CD14-positive monocyte (primary cell): ENCODE results near the gene TEX10. TPM values are rescaled to one million over a fixed set of nuclear protein-coding genes. Genes with fewer than 3 reads are reported as not detected.

ENCODE experiments used
- DNase-seq, 3 donors: peaks; one replicate each; pipeline ENCODE4 v3.0.0-alpha.2; 2011 to 2022
- H2AFZ ChIP-seq: 2 replicates; pipeline ENCODE4 v1.6.0; 2012; ENCODE audit warnings: mild to moderate bottlenecking, low read depth, low read length, inconsistent platforms; ENCODE audit not compliant: insufficient read depth, poor library complexity, severe bottlenecking
- H3K27ac ChIP-seq, 2 donors: 1 replicate in 1 of 2; 2 replicates in 1 of 2; pipeline ENCODE4 v1.5.1; 2012 to 2013; ENCODE audit warnings: low read length in 2 of 2, control low read depth in 1 of 2, inconsistent platforms in 1 of 2, low read depth in 1 of 2, mild to moderate bottlenecking in 1 of 2
- H3K27me3 ChIP-seq, 2 donors: one replicate each; pipeline versions ENCODE4 v1.6.0 to v1.6.1; 2011 to 2013; ENCODE audit warnings: low read length in 2 of 2; ENCODE audit not compliant: control insufficient read depth in 2 of 2, insufficient read depth in 2 of 2
- H3K36me3 ChIP-seq, 2 donors: replicated peaks in 1 of 2; 1 replicate in 1 of 2; 2 replicates in 1 of 2; pipeline versions ENCODE4 v1.5.1 to v1.6.1; 2012 to 2013; ENCODE audit warnings: low read length in 2 of 2, control low read depth in 1 of 2, inconsistent platforms in 1 of 2, mild to moderate bottlenecking in 1 of 2; ENCODE audit not compliant: insufficient read depth in 2 of 2, control insufficient read depth in 1 of 2
- H3K4me1 ChIP-seq, 2 donors: 1 replicate in 1 of 2; 2 replicates in 1 of 2; pipeline versions ENCODE4 v1.5.1 to v1.6.1; 2012 to 2013; ENCODE audit warnings: low read length in 2 of 2, control low read depth in 1 of 2, inconsistent platforms in 1 of 2, mild to moderate bottlenecking in 1 of 2, moderate library complexity in 1 of 2; ENCODE audit not compliant: insufficient read depth in 2 of 2, control insufficient read depth in 1 of 2
- H3K4me2 ChIP-seq: replicated peaks from 2 replicates; pipeline ENCODE3; 2012; ENCODE audit warnings: low read length, moderate library complexity, mild to moderate bottlenecking; ENCODE audit not compliant: poor library complexity, severe bottlenecking; ENCODE audit errors: extremely low read depth
- H3K4me3 ChIP-seq, 3 experiments: fragments of 200-600 bp in 1 of 3; sonication (generic) in 1 of 3; replicated peaks in 1 of 3; 1 replicate in 2 of 3; 2 replicates in 1 of 3; pipeline ENCODE4 v1.5.1; 2011 to 2013; ENCODE audit warnings: low read length in 3 of 3, mild to moderate bottlenecking in 3 of 3, control low read depth in 2 of 3, low read depth in 2 of 3, inconsistent platforms in 1 of 3, moderate library complexity in 1 of 3
- H3K79me2 ChIP-seq: 2 replicates; pipeline ENCODE4 v1.6.0; 2012; ENCODE audit warnings: mild to moderate bottlenecking, control low read depth, inconsistent platforms, low read length, moderate library complexity; ENCODE audit not compliant: insufficient read depth
- H3K9ac ChIP-seq: 2 replicates; pipeline ENCODE4 v1.6.0; 2017; ENCODE audit warnings: low read length, mild to moderate bottlenecking; ENCODE audit not compliant: insufficient read depth, poor library complexity, severe bottlenecking
- H3K9me3 ChIP-seq, 2 donors: replicated peaks in 1 of 2; 1 replicate in 1 of 2; 2 replicates in 1 of 2; pipeline versions ENCODE4 v1.5.1 to v1.6.1; 2012 to 2013; ENCODE audit warnings: low read length in 2 of 2, control low read depth in 1 of 2; ENCODE audit not compliant: control insufficient read depth in 1 of 2, insufficient read depth in 1 of 2
- H4K20me1 ChIP-seq: 2 replicates; pipeline ENCODE4 v1.6.0; 2012; ENCODE audit warnings: mild to moderate bottlenecking, low read length, control low read depth, moderate library complexity; ENCODE audit not compliant: insufficient read depth
- H3K27ac Mint-ChIP-seq, 7 donors: one replicate each; pipeline ENCODE4 v1.8.0; 2020; ENCODE audit warnings: mild to moderate bottlenecking in 7 of 7, mixed read lengths in 7 of 7, moderate library complexity in 6 of 7, inconsistent platforms in 2 of 7
- H3K27me3 Mint-ChIP-seq, 3 donors: one replicate each; pipeline ENCODE4 v1.8.0; 2021 to 2022; ENCODE audit warnings: low read depth in 3 of 3, mild to moderate bottlenecking in 3 of 3, mixed read lengths in 3 of 3, moderate library complexity in 3 of 3, inconsistent platforms in 1 of 3
- H3K36me3 Mint-ChIP-seq, 2 donors: one replicate each; pipeline ENCODE4 v1.8.0; 2020; ENCODE audit warnings: mixed read lengths in 2 of 2, inconsistent platforms in 1 of 2, mild to moderate bottlenecking in 1 of 2
- H3K4me1 Mint-ChIP-seq: one replicate; pipeline ENCODE4 v1.8.0; 2020; ENCODE audit warnings: mild to moderate bottlenecking, mixed read lengths
- H3K4me3 Mint-ChIP-seq, 2 donors: one replicate each; pipeline ENCODE4 v1.8.0; 2020; ENCODE audit warnings: mild to moderate bottlenecking in 2 of 2, mixed read lengths in 2 of 2, moderate library complexity in 1 of 2
- H3K9me3 Mint-ChIP-seq, 7 donors: one replicate each; pipeline ENCODE4 v1.8.0; 2020 to 2022; ENCODE audit warnings: mixed read lengths in 7 of 7, mild to moderate bottlenecking in 6 of 7, moderate library complexity in 6 of 7, inconsistent platforms in 2 of 7
- CTCF ChIP-seq: fragments of 200-600 bp; IDR thresholded peaks from one replicate; pipeline ENCODE4 v1.8.0; 2022; ENCODE audit warnings: antibody characterized with exemption, mild to moderate bottlenecking
- WGBS: methylation state at CpG from one replicate; pipeline ENCODE4 v1.1.5; 2013; ENCODE audit warnings: missing lambda C conversion rate; ENCODE audit not compliant: insufficient coverage; 5-methylcytosine and 5-hydroxymethylcytosine counted together
- intact Hi-C, 2 donors: fragments of 100-400 bp; cut with micrococcal nuclease; formaldehyde crosslinking; loops; one replicate each; pipeline versions ENCODE4 v1.15.0 to v1.15.1; 2023
- polyA plus RNA-seq, 3 donors: library from polyadenylated mRNA; depleted of rRNA in 1 of 3; unstranded in 2 of 3; stranded (reverse) in 1 of 3; fragments of 300-500 nt in 2 of 3; fragments of >200 nt in 1 of 3; fragmentation: Illumina TruSeq in 2 of 3; gene quantifications; 1 replicate in 2 of 3; 2 replicates in 1 of 3; pipeline ENCODE4 v1.2.3, GENCODE V29; 2012 to 2021

Gene TEX10
- polyA plus RNA-seq, 3 donors = 3.8 to 6.4 (median 4.5) TPM

- no peaks in the 10 kb centered on the region for H3K27me3 ChIP-seq
- no peak overlapping the region for H2AFZ ChIP-seq
- no peak for DNase-seq
- no peak overlapping the region for H3K9ac ChIP-seq
- peaks cover 0 to 3% (median 0%) of the 10 kb centered on the region in 3 donors for H3K27me3 Mint-ChIP-seq
- WGBS = 87% methylated on average over 1 of the region's 1 CpG
- H3K9me3 Mint-ChIP-seq = peaks cover 0 to 5% (median 0%) of the 10 kb centered on the region in 7 donors
- H3K4me3 Mint-ChIP-seq = no peak overlapping the region
- H3K4me1 ChIP-seq = peaks cover 16 to 21% of the 10 kb centered on the region in 2 donors
- H3K4me2 ChIP-seq = no peak overlapping the region
- H3K27ac Mint-ChIP-seq = no peak overlapping the region
- no peak overlapping the region for H3K4me3 ChIP-seq
- peaks cover 33% of the 10 kb centered on the region for H3K4me1 Mint-ChIP-seq
- H3K79me2 ChIP-seq = peaks cover 72% of the 10 kb centered on the region
- H3K9me3 ChIP-seq = no peaks in the 10 kb centered on the region
- TF ChIP-seq CTCF = no peak
- H3K36me3 Mint-ChIP-seq = peaks cover 13% of the 10 kb centered on the region in 2 donors
- peaks cover 22% of the 10 kb centered on the region for H4K20me1 ChIP-seq
- no peak overlapping the region for H3K27ac ChIP-seq
- peaks cover 19 to 20% of the 10 kb centered on the region in 2 donors for H3K36me3 ChIP-seq
- intact Hi-C loops = no loop called here
Measured at GRCh38 chr9:100350188-100350587, 2.6 kb downstream of the TEX10 start.

- 100% methylated on average over 1 of the region's 3 CpGs for WGBS
- TF ChIP-seq CTCF = no peak
- Mint-ChIP-seq H3K4me1 (peaks cover 21% of the 10 kb centered on the region), H3K36me3 (peaks cover 24 to 26% of the 10 kb centered on the region in 2 donors), H3K9me3 (no peaks in the 10 kb centered on the region), H3K27ac (no peak overlapping the region), H3K4me3 (no peak overlapping the region), H3K27me3 (peaks cover 0 to 3% (median 0%) of the 10 kb centered on the region in 3 donors)
- Histone ChIP-seq H3K27me3 (no peaks in the 10 kb centered on the region), H2AFZ (no peak overlapping the region), H3K4me3 (no peak overlapping the region), H3K27ac (no peak overlapping the region), H3K4me2 (no peak overlapping the region), H3K9ac (no peak overlapping the region), H3K79me2 (peaks cover 87% of the 10 kb centered on the region), H3K9me3 (no peaks in the 10 kb centered on the region), H3K36me3 (peaks cover 27 to 39% of the 10 kb centered on the region in 2 donors), H3K4me1 (peaks cover 5 to 8% of the 10 kb centered on the region in 2 donors), H4K20me1 (peaks cover 25% of the 10 kb centered on the region)
- no peak for DNase-seq
- intact Hi-C loops = no loop called here
Measured at GRCh38 chr9:100346836-100347235, 5.9 kb downstream of the TEX10 start.
